CD4-positive, alpha-beta memory T cell (primary cell): ENCODE data around the gene RNF207. TPM values are rescaled to one million over a fixed set of nuclear protein-coding genes. Genes with fewer than 3 reads are reported as not detected.
A peak's percentile ranks its signal among the peaks of the same experiment; 100 is the strongest.

Source experiments
- CTCF ChIA-PET: fragments of 350-600 bp; sonication (Branson Sonifier 250); formaldehyde crosslinking; loops from one replicate; lab custom pipeline; 2021; ENCODE audit warnings: inconsistent platforms; ENCODE audit not compliant: partially characterized antibody; lab: Charles Lee
- POLR2A ChIA-PET: fragments of 350-600 bp; sonication (Branson Sonifier 250); formaldehyde crosslinking; loops from one replicate; lab custom pipeline; 2021; ENCODE audit not compliant: partially characterized antibody; lab: Charles Lee
- DNase-seq, 5 donors: peaks; one replicate each; pipeline versions ENCODE4 v3.0.0 to v3.0.0-alpha.2; 2020 to 2022; ENCODE audit warnings: mixed read lengths in 1 of 5
- H3K27ac ChIP-seq: one replicate; pipeline ENCODE4 v1.7.0; 2013; ENCODE audit warnings: low read depth, low read length
- H3K27me3 ChIP-seq: 2 replicates; pipeline ENCODE4 v1.7.0; 2013; ENCODE audit warnings: mild to moderate bottlenecking, low read length, moderate library complexity; ENCODE audit not compliant: insufficient read depth
- H3K36me3 ChIP-seq: 2 replicates; pipeline ENCODE4 v1.7.0; 2013; ENCODE audit warnings: mild to moderate bottlenecking, low read length, moderate library complexity; ENCODE audit not compliant: insufficient read depth
- H3K4me1 ChIP-seq: 2 replicates; pipeline ENCODE4 v1.7.0; 2013; ENCODE audit warnings: mild to moderate bottlenecking, low read length, moderate library complexity; ENCODE audit not compliant: insufficient read depth
- H3K4me3 ChIP-seq, 2 donors: one replicate each; pipeline ENCODE4 v1.7.0; 2013; ENCODE audit warnings: low read length in 2 of 2, mild to moderate bottlenecking in 1 of 2
- H3K9me3 ChIP-seq, 2 donors: one replicate each; pipeline ENCODE4 v1.7.0; 2013; ENCODE audit warnings: low read length in 2 of 2, control low read depth in 1 of 2; ENCODE audit not compliant: control insufficient read depth in 1 of 2
- H3K27ac Mint-ChIP-seq, 7 donors: one replicate each; pipeline ENCODE4 v1.8.0; 2020 to 2021; ENCODE audit warnings: mixed read lengths in 7 of 7, mild to moderate bottlenecking in 6 of 7, inconsistent platforms in 3 of 7, moderate library complexity in 3 of 7
- H3K27me3 Mint-ChIP-seq, 2 donors: one replicate each; pipeline ENCODE4 v1.8.0; 2020 to 2021; ENCODE audit warnings: mixed read lengths in 2 of 2
- H3K36me3 Mint-ChIP-seq, 2 donors: one replicate each; pipeline ENCODE4 v1.8.0; 2020 to 2021; ENCODE audit warnings: mixed read lengths in 2 of 2, inconsistent platforms in 1 of 2, mild to moderate bottlenecking in 1 of 2
- H3K4me1 Mint-ChIP-seq, 4 donors: one replicate each; pipeline ENCODE4 v1.8.0; 2020 to 2021; ENCODE audit warnings: mixed read lengths in 4 of 4, mild to moderate bottlenecking in 1 of 4
- H3K4me3 Mint-ChIP-seq, 8 donors: one replicate each; pipeline ENCODE4 v1.8.0; 2020 to 2021; ENCODE audit warnings: mixed read lengths in 8 of 8, mild to moderate bottlenecking in 7 of 8, moderate library complexity in 6 of 8, inconsistent platforms in 3 of 8
- H3K9me3 Mint-ChIP-seq, 8 donors: one replicate each; pipeline ENCODE4 v1.8.0; 2020 to 2021; ENCODE audit warnings: mixed read lengths in 8 of 8, mild to moderate bottlenecking in 5 of 8, inconsistent platforms in 3 of 8, moderate library complexity in 1 of 8
- intact Hi-C: fragments of 100-400 bp; cut with micrococcal nuclease; formaldehyde crosslinking; loops from one replicate; pipeline ENCODE4 v1.15.1; 2023
- polyA plus RNA-seq, 2 donors: library from polyadenylated mRNA; unstranded; fragments of 300-500 nt; fragmentation: Illumina TruSeq; gene quantifications; one replicate each; pipeline ENCODE4 v1.2.3, GENCODE V29; 2021
- total RNA-seq, 2 experiments: library from RNA; stranded (reverse); gene quantifications; one replicate each; pipeline ENCODE4 v1.2.3, GENCODE V29; 2021

The RNF207 gene
- total and polyA plus RNA-seq, 4 experiments from 2014 or later = 1.7 to 9.4 (median 5.3) TPM

- intact Hi-C loops = no loop called here
- Histone ChIP-seq H3K4me1 (no peaks in the 10 kb centered on the region), H3K4me3 (no peak overlapping the region), H3K27ac (no peak overlapping the region), H3K36me3 (peaks cover 30% of the 10 kb centered on the region), H3K9me3 (no peaks in the 10 kb centered on the region), H3K27me3 (no peaks in the 10 kb centered on the region)
- DNase-seq = no peak
- Mint-ChIP-seq H3K4me3 (no peak overlapping the region), H3K9me3 (peaks cover 0 to 1% (median 0%) of the 10 kb centered on the region in 8 donors), H3K36me3 (peaks cover 36 to 53% of the 10 kb centered on the region in 2 donors), H3K27ac (no peak overlapping the region), H3K4me1 (peaks cover 0 to 5% (median 2%) of the 10 kb centered on the region in 4 donors), H3K27me3 (no peaks in the 10 kb centered on the region)
- POLR2A ChIA-PET = no interaction called here
- CTCF ChIA-PET = interaction anchor here (0.6 kb wide), 1 partner anchor 50 kb away, joined by 5 read pairs; no protein-coding TSS in a partner anchor
Observed at GRCh38 chr1:6225651-6226050, 19.7 kb downstream of the RNF207 start.

GRCh38 chr1:6233376-6233775 is 27.5 kb downstream of the RNF207 start:
- peaks cover 24% of the 10 kb centered on the region in 2 donors for H3K36me3 Mint-ChIP-seq
- no peak overlapping the region for H3K27ac ChIP-seq
- peak overlapping the region in 3 of 8 donors; percentile 32 to 49 (median 42) for H3K4me3 Mint-ChIP-seq
- peak overlapping the region in 1 of 7 donors; percentile 27 for H3K27ac Mint-ChIP-seq
- H3K36me3 ChIP-seq = peaks cover 8% of the 10 kb centered on the region
- H3K27me3 ChIP-seq = no peaks in the 10 kb centered on the region
- ChIA-PET CTCF (interaction anchor here (0.8 to 1.6 kb wide), 2 partner anchors 11 to 13 kb away, joined by 3 to 4 read pairs; no protein-coding TSS in a partner anchor), POLR2A (no interaction called here)
- no peak for DNase-seq
- peaks cover 0 to 3% (median 0%) of the 10 kb centered on the region in 8 donors for H3K9me3 Mint-ChIP-seq
- intact Hi-C loops = no loop called here
- H3K4me3 ChIP-seq = no peak overlapping the region
- no peaks in the 10 kb centered on the region for H3K27me3 Mint-ChIP-seq
- H3K4me1 ChIP-seq = peaks cover 11% of the 10 kb centered on the region
- H3K4me1 Mint-ChIP-seq = peaks cover 6 to 16% (median 12%) of the 10 kb centered on the region in 4 donors
- H3K9me3 ChIP-seq = no peaks in the 10 kb centered on the region

- peaks cover 2 to 3% of the 10 kb centered on the region in 2 donors for H3K27me3 Mint-ChIP-seq
- H3K36me3 Mint-ChIP-seq = peaks cover 23 to 24% of the 10 kb centered on the region in 2 donors
- POLR2A ChIA-PET = interaction anchor here (0.8 to 1.5 kb wide), 5 partner anchors 10 to 209 kb away, joined by 3 to 5 read pairs (median 3); partner anchors contain the start of gene RNF207
- Histone ChIP-seq H3K9me3 (no peaks in the 10 kb centered on the region), H3K27ac (peak overlapping the region; percentile 42), H3K4me1 (peaks cover 11% of the 10 kb centered on the region), H3K36me3 (peaks cover 8% of the 10 kb centered on the region), H3K27me3 (no peaks in the 10 kb centered on the region), H3K4me3 (peak overlapping the region; percentile 60 to 86)
- peak overlapping the region in 6 of 7 donors; percentile 52 to 84 (median 72) for H3K27ac Mint-ChIP-seq
- H3K4me3 Mint-ChIP-seq = peak overlapping the region; percentile 84 to 93 (median 88)
- H3K9me3 Mint-ChIP-seq = peaks cover 0 to 3% (median 0%) of the 10 kb centered on the region in 8 donors
- peaks cover 6 to 16% (median 12%) of the 10 kb centered on the region in 4 donors for H3K4me1 Mint-ChIP-seq
- CTCF ChIA-PET = interaction anchor here (1.1 to 3.8 kb wide), 2 partner anchors 12 to 29 kb away, joined by 4 to 20 read pairs; partner anchors contain the start of gene RNF207
- DNase-seq = no peak
- intact Hi-C loops = loop anchor here (1.0 kb wide), 2 partner anchors 35 to 159 kb away; partner anchors contain the start of genes ACOT7 and RPL22
Observed at GRCh38 chr1:6234502-6235295, 28.8 kb downstream of the RNF207 start.

- Histone ChIP-seq H3K36me3 (peaks cover 8% of the 10 kb centered on the region), H3K4me3 (peak overlapping the region; percentile 60 to 86), H3K9me3 (no peaks in the 10 kb centered on the region), H3K27ac (peak overlapping the region; percentile 42), H3K4me1 (peaks cover 11% of the 10 kb centered on the region), H3K27me3 (peaks cover 5% of the 10 kb centered on the region)
- intact Hi-C loops = loop anchor here (1.0 kb wide), 2 partner anchors 36 to 158 kb away; partner anchors contain the start of genes ACOT7 and RPL22
- peak in 1 of 5 donors; percentile 17 for DNase-seq
- Mint-ChIP-seq H3K27me3 (peaks cover 3 to 9% of the 10 kb centered on the region in 2 donors), H3K4me1 (peaks cover 6 to 16% (median 12%) of the 10 kb centered on the region in 4 donors), H3K36me3 (peaks cover 21 to 23% of the 10 kb centered on the region in 2 donors), H3K9me3 (peaks cover 0 to 3% (median 0%) of the 10 kb centered on the region in 8 donors), H3K4me3 (peak overlapping the region; percentile 84 to 93 (median 88)), H3K27ac (peak overlapping the region; percentile 15 to 84 (median 57))
- ChIA-PET POLR2A (interaction anchor here (0.8 to 1.5 kb wide), 5 partner anchors 9 to 209 kb away, joined by 3 to 5 read pairs (median 3); partner anchors contain the start of gene RNF207), CTCF (interaction anchor here (1.1 to 3.8 kb wide), 3 partner anchors 10 to 30 kb away, joined by 4 to 20 read pairs (median 6); partner anchors contain the start of gene RNF207)
Observed at GRCh38 chr1:6235296-6235677, 29.4 kb downstream of the RNF207 start.

GRCh38 chr1:6237093-6237492 is 31.2 kb downstream of the RNF207 start:
- H3K4me3 Mint-ChIP-seq = peak overlapping the region in 7 of 8 donors; percentile 20 to 69 (median 49)
- Histone ChIP-seq H3K27me3 (peaks cover 18% of the 10 kb centered on the region), H3K36me3 (peaks cover 8% of the 10 kb centered on the region), H3K4me3 (no peak overlapping the region), H3K4me1 (peaks cover 15% of the 10 kb centered on the region), H3K27ac (no peak overlapping the region), H3K9me3 (no peaks in the 10 kb centered on the region)
- no peak for DNase-seq
- peak overlapping the region in 1 of 7 donors; percentile 58 for H3K27ac Mint-ChIP-seq
- POLR2A ChIA-PET = no interaction called here
- CTCF ChIA-PET = interaction anchor here (1.0 to 3.8 kb wide), 4 partner anchors 10 to 168 kb away, joined by 3 to 20 read pairs (median 7); partner anchors contain the start of gene RNF207
- peaks cover 0 to 3% (median 0%) of the 10 kb centered on the region in 8 donors for H3K9me3 Mint-ChIP-seq
- H3K36me3 Mint-ChIP-seq = peaks cover 13 to 14% of the 10 kb centered on the region in 2 donors
- H3K4me1 Mint-ChIP-seq = peaks cover 9 to 24% (median 18%) of the 10 kb centered on the region in 4 donors
- intact Hi-C loops = no loop called here
- peaks cover 11 to 19% of the 10 kb centered on the region in 2 donors for H3K27me3 Mint-ChIP-seq

- Histone ChIP-seq H3K27me3 (peaks cover 26% of the 10 kb centered on the region), H3K36me3 (no peaks in the 10 kb centered on the region), H3K4me1 (peaks cover 15% of the 10 kb centered on the region), H3K4me3 (no peak overlapping the region), H3K27ac (no peak overlapping the region), H3K9me3 (no peaks in the 10 kb centered on the region)
- Mint-ChIP-seq H3K9me3 (peaks cover 0 to 3% (median 0%) of the 10 kb centered on the region in 8 donors), H3K4me3 (no peak overlapping the region), H3K36me3 (no peaks in the 10 kb centered on the region), H3K27me3 (peaks cover 19 to 24% of the 10 kb centered on the region in 2 donors), H3K27ac (peak overlapping the region in 1 of 7 donors; percentile 65), H3K4me1 (peaks cover 5 to 21% (median 12%) of the 10 kb centered on the region in 4 donors)
- ChIA-PET POLR2A (no interaction called here), CTCF (interaction anchor here (0.7 to 2.6 kb wide), 2 partner anchors 8 to 88 kb away, joined by 3 to 11 read pairs; no protein-coding TSS in a partner anchor)
- intact Hi-C loops = no loop called here
- no peak for DNase-seq
Observed at GRCh38 chr1:6239213-6239752, 33.4 kb downstream of the RNF207 start.
